Astrocyte (in vitro differentiated cells and primary cell): Measurements from ENCODE around the gene SPO11. TPM values are rescaled to one million over a fixed set of nuclear protein-coding genes. Genes with fewer than 3 reads are reported as not detected.

Experiments
- DNase-seq: peaks from one replicate; pipeline ENCODE4 v3.0.0-alpha.2; 2010; ENCODE audit warnings: low read depth
- FAIRE-seq: peaks from 2 replicates; lab custom pipeline; 2011; peaks lifted over from hg19 to GRCh38; lab: Jason Lieb, UNC
- H2AFZ ChIP-seq: 2 replicates; pipeline ENCODE4 v1.6.0; 2012; ENCODE audit warnings: low read depth, low read length, inconsistent platforms
- H3K27ac ChIP-seq: 2 replicates; pipeline ENCODE4 v1.5.1; 2011; ENCODE audit warnings: low read depth, low read length, inconsistent platforms
- H3K27me3 ChIP-seq: 2 replicates; pipeline ENCODE4 v1.6.0; 2011; ENCODE audit warnings: low read length, inconsistent platforms; ENCODE audit not compliant: insufficient read depth
- H3K36me3 ChIP-seq: 2 replicates; pipeline ENCODE4 v1.5.1; 2011; ENCODE audit warnings: low read length, inconsistent platforms; ENCODE audit not compliant: insufficient read depth
- H3K4me1 ChIP-seq: 2 replicates; pipeline ENCODE4 v1.5.1; 2011; ENCODE audit warnings: low read length, inconsistent platforms; ENCODE audit not compliant: insufficient read depth
- H3K4me2 ChIP-seq: 2 replicates; pipeline ENCODE4 v1.6.0; 2012; ENCODE audit warnings: low read length, inconsistent platforms
- H3K4me3 ChIP-seq: 2 replicates; pipeline ENCODE4 v1.5.1; 2011; ENCODE audit warnings: low read depth, mild to moderate bottlenecking, low read length, inconsistent platforms; ENCODE audit not compliant: insufficient read depth
- H3K79me2 ChIP-seq: 2 replicates; pipeline ENCODE4 v1.6.0; 2012; ENCODE audit warnings: mild to moderate bottlenecking, low read length, inconsistent platforms; ENCODE audit not compliant: insufficient read depth
- H3K9ac ChIP-seq: 2 replicates; pipeline ENCODE4 v1.6.0; 2012; ENCODE audit warnings: mild to moderate bottlenecking, low read length, inconsistent platforms
- H3K9me3 ChIP-seq: 2 replicates; pipeline ENCODE4 v1.5.1; 2012; ENCODE audit warnings: low read depth, mild to moderate bottlenecking, low read length, inconsistent platforms; ENCODE audit not compliant: insufficient read depth
- H4K20me1 ChIP-seq: 2 replicates; pipeline ENCODE4 v1.6.0; 2012; ENCODE audit warnings: low read length, inconsistent platforms; ENCODE audit not compliant: insufficient read depth
- H3K27ac Mint-ChIP-seq: one replicate; pipeline ENCODE4 v1.8.0; 2021; ENCODE audit warnings: mild to moderate bottlenecking, mixed read lengths; ENCODE audit not compliant: unreplicated experiment
- H3K27me3 Mint-ChIP-seq: one replicate; pipeline ENCODE4 v1.8.0; 2021; ENCODE audit warnings: low read depth, mixed read lengths; ENCODE audit not compliant: unreplicated experiment
- H3K36me3 Mint-ChIP-seq: one replicate; pipeline ENCODE4 v1.8.0; 2021; ENCODE audit warnings: low read depth, mixed read lengths; ENCODE audit not compliant: unreplicated experiment
- H3K4me1 Mint-ChIP-seq: one replicate; pipeline ENCODE4 v1.8.0; 2021; ENCODE audit warnings: low read depth, mixed read lengths; ENCODE audit not compliant: unreplicated experiment
- H3K4me3 Mint-ChIP-seq: one replicate; pipeline ENCODE4 v1.8.0; 2021; ENCODE audit warnings: mild to moderate bottlenecking, moderate library complexity, mixed read lengths; ENCODE audit not compliant: unreplicated experiment
- H3K9me3 Mint-ChIP-seq: one replicate; pipeline ENCODE4 v1.8.0; 2021; ENCODE audit warnings: mild to moderate bottlenecking, mixed read lengths; ENCODE audit not compliant: unreplicated experiment
- CTCF ChIP-seq: IDR thresholded peaks from 2 replicates; pipeline ENCODE4 v1.5.1; 2011; ENCODE audit warnings: low read depth, mild to moderate bottlenecking, inconsistent platforms, low read length, moderate library complexity; ENCODE audit not compliant: insufficient read depth
- EZH2 ChIP-seq: IDR thresholded peaks from 2 replicates; pipeline ENCODE4 v1.6.1; 2012; ENCODE audit warnings: mild to moderate bottlenecking, low read length, inconsistent platforms; ENCODE audit not compliant: insufficient read depth
- total RNA-seq: library from RNA; stranded (reverse); gene quantifications from 2 replicates; pipeline ENCODE4 v1.2.1, GENCODE V29; 2021

Gene SPO11
- total RNA-seq, 1 donor from 2014 or later = not detected

GRCh38 chr20:57327820-57328219 lies 1.8 kb upstream of the SPO11 start:
- no peak for DNase-seq
- no peaks in the 10 kb centered on the region for H3K4me1 ChIP-seq
- no peak for FAIRE-seq
- Mint-ChIP-seq H3K9me3 (no peaks in the 10 kb centered on the region), H3K36me3 (peaks cover 4% of the 10 kb centered on the region), H3K4me1 (peaks cover 2% of the 10 kb centered on the region), H3K4me3 (no peak overlapping the region), H3K27me3 (peaks cover 32% of the 10 kb centered on the region), H3K27ac (no peak overlapping the region)
- no peak overlapping the region for H3K4me2 ChIP-seq
- no peak for TF ChIP-seq EZH2
- TF ChIP-seq CTCF = no peak
- H3K27ac ChIP-seq = no peak overlapping the region
- H3K9ac ChIP-seq = no peak overlapping the region
- H4K20me1 ChIP-seq = no peaks in the 10 kb centered on the region
- no peak overlapping the region for H2AFZ ChIP-seq
- H3K79me2 ChIP-seq = no peaks in the 10 kb centered on the region
- H3K36me3 ChIP-seq = no peaks in the 10 kb centered on the region
- no peak overlapping the region for H3K4me3 ChIP-seq
- peaks cover 18% of the 10 kb centered on the region for H3K27me3 ChIP-seq
- H3K9me3 ChIP-seq = no peaks in the 10 kb centered on the region

GRCh38 chr20:57330998-57331397 lies 1.4 kb downstream of the SPO11 start:
- Mint-ChIP-seq H3K36me3 (peaks cover 4% of the 10 kb centered on the region), H3K4me1 (no peaks in the 10 kb centered on the region)
- no peak for FAIRE-seq

More at GRCh38 chr20:57330998-57331397, 1.4 kb downstream of the SPO11 start:
- no peaks in the 10 kb centered on the region for H3K36me3 ChIP-seq
- no peak overlapping the region for H2AFZ ChIP-seq
- peaks cover 19% of the 10 kb centered on the region for H3K27me3 ChIP-seq
- no peak overlapping the region for H3K4me2 ChIP-seq
- no peak for DNase-seq
- no peak overlapping the region for H3K9ac ChIP-seq
- Mint-ChIP-seq H3K27ac (no peak overlapping the region), H3K9me3 (no peaks in the 10 kb centered on the region), H3K4me3 (no peak overlapping the region), H3K27me3 (peaks cover 32% of the 10 kb centered on the region)
- no peaks in the 10 kb centered on the region for H4K20me1 ChIP-seq
- no peak overlapping the region for H3K27ac ChIP-seq
- no peak overlapping the region for H3K4me3 ChIP-seq
- no peaks in the 10 kb centered on the region for H3K9me3 ChIP-seq
- no peaks in the 10 kb centered on the region for H3K79me2 ChIP-seq
- no peaks in the 10 kb centered on the region for H3K4me1 ChIP-seq
- no peak for TF ChIP-seq EZH2
- TF ChIP-seq CTCF = no peak
